Liver (tissue), 9 donors: Measurements from ENCODE around the gene TRPM8. TPM values are rescaled to one million over a fixed set of nuclear protein-coding genes. Genes with fewer than 3 reads are reported as not detected.
A peak's percentile ranks its signal among the peaks of the same experiment; 100 is the strongest.

Experiments used
- DNase-seq: peaks from one replicate; pipeline ENCODE4 v3.0.0-alpha.2; 2017; ENCODE audit warnings: low spot score
- H3K27ac ChIP-seq, 2 donors: one replicate each; pipeline ENCODE4 v1.7.0; 2013; ENCODE audit warnings: inconsistent platforms in 2 of 2, low read length in 2 of 2, control low read depth in 1 of 2, low read depth in 1 of 2, mild to moderate bottlenecking in 1 of 2
- H3K27me3 ChIP-seq, 4 donors: one replicate each; pipeline versions ENCODE4 v1.6.1 to v1.7.0; 2013; ENCODE audit warnings: low read length in 3 of 4, inconsistent platforms in 1 of 4, mild to moderate bottlenecking in 1 of 4, moderate library complexity in 1 of 4; ENCODE audit not compliant: control insufficient read depth in 4 of 4, insufficient read depth in 4 of 4
- H3K36me3 ChIP-seq, 4 donors: one replicate each; pipeline versions ENCODE4 v1.6.1 to v1.7.0; 2013; ENCODE audit warnings: low read length in 3 of 4, mild to moderate bottlenecking in 3 of 4, low read depth in 1 of 4, moderate library complexity in 1 of 4; ENCODE audit not compliant: control insufficient read depth in 4 of 4, insufficient read depth in 3 of 4
- H3K4me1 ChIP-seq, 4 donors: one replicate each; pipeline versions ENCODE4 v1.6.1 to v1.7.0; 2013; ENCODE audit warnings: low read length in 3 of 4, mild to moderate bottlenecking in 3 of 4, moderate library complexity in 1 of 4; ENCODE audit not compliant: control insufficient read depth in 4 of 4, insufficient read depth in 4 of 4
- H3K4me3 ChIP-seq, 3 donors: one replicate each; pipeline versions ENCODE4 v1.6.1 to v1.7.0; 2013; ENCODE audit warnings: low read length in 3 of 3, control low read depth in 1 of 3, low read depth in 1 of 3, mild to moderate bottlenecking in 1 of 3
- H3K9ac ChIP-seq, 2 donors: one replicate each; pipeline ENCODE4 v1.7.0; 2013; ENCODE audit warnings: low read length in 2 of 2, mild to moderate bottlenecking in 2 of 2, moderate library complexity in 2 of 2, control low read depth in 1 of 2, low read depth in 1 of 2
- H3K9me3 ChIP-seq, 4 donors: one replicate each; pipeline versions ENCODE4 v1.6.1 to v1.7.0; 2013; ENCODE audit warnings: low read length in 3 of 4; ENCODE audit not compliant: control insufficient read depth in 4 of 4
- EGR1 ChIP-seq, 2 donors: IDR thresholded peaks; 2 replicates each; pipeline ENCODE4 v1.6.1; 2016 to 2018; ENCODE audit warnings: antibody characterized with exemption in 2 of 2, low read depth in 2 of 2
- FOXA1 ChIP-seq: IDR thresholded peaks from 2 replicates; pipeline ENCODE4 v1.6.1; 2016; ENCODE audit warnings: antibody characterized with exemption
- GABPA ChIP-seq, 2 donors: IDR thresholded peaks in 1 of 2; conservative IDR thresholded peaks in 1 of 2; 2 replicates each; pipeline ENCODE4 v1.6.1; 2016; ENCODE audit warnings: antibody characterized with exemption in 2 of 2, mild to moderate bottlenecking in 1 of 2, moderate library complexity in 1 of 2
- HNF4A ChIP-seq, 2 donors: conservative IDR thresholded peaks; 2 replicates each; pipeline ENCODE4 v1.6.1; 2016; ENCODE audit warnings: antibody characterized with exemption in 2 of 2, mild to moderate bottlenecking in 2 of 2
- JUND ChIP-seq, 2 donors: IDR thresholded peaks; 2 replicates each; pipeline ENCODE4 v1.6.1; 2016; ENCODE audit warnings: antibody characterized with exemption in 2 of 2
- RAD21 ChIP-seq, 2 donors: IDR thresholded peaks; 2 replicates each; pipeline ENCODE4 v1.6.1; 2016; ENCODE audit warnings: antibody characterized with exemption in 2 of 2, mild to moderate bottlenecking in 2 of 2
- RXRA ChIP-seq, 2 donors: IDR thresholded peaks; 2 replicates each; pipeline ENCODE4 v1.6.1; 2017 to 2018; ENCODE audit warnings: antibody characterized with exemption in 2 of 2, mild to moderate bottlenecking in 1 of 2
- SP1 ChIP-seq: IDR thresholded peaks from 2 replicates; pipeline ENCODE4 v1.6.1; 2018; ENCODE audit warnings: antibody characterized with exemption, mild to moderate bottlenecking
- TAF1 ChIP-seq: conservative IDR thresholded peaks from 2 replicates; pipeline ENCODE4 v1.6.1; 2016; ENCODE audit warnings: antibody characterized with exemption, mild to moderate bottlenecking
- YY1 ChIP-seq: IDR thresholded peaks from 2 replicates; pipeline ENCODE4 v1.6.1; 2016; ENCODE audit warnings: antibody characterized with exemption, mild to moderate bottlenecking
- WGBS: extraction: QIAGEN DNeasy Blood & Tissue Kit; methylation state at CpG from one replicate; pipeline ENCODE4 v1.1.7; 2013; 5-methylcytosine and 5-hydroxymethylcytosine counted together
- polyA plus RNA-seq, 2 donors: library from polyadenylated mRNA; stranded (reverse) in 1 of 2; unstranded in 1 of 2; fragments of 200-250 nt in 1 of 2; fragments of >200 nt in 1 of 2; fragmentation: Nextera tagmentation in 1 of 2; extraction: Ambion mirVana in 1 of 2; gene quantifications; one replicate each; pipeline versions ENCODE4 v1.2.1 to v1.2.3, GENCODE V29; 2013 to 2015
- total RNA-seq, 2 donors: library from RNA; depleted of rRNA; stranded (reverse); fragments of >200 nt; gene quantifications; one replicate each; pipeline ENCODE4 v1.2.3, GENCODE V29; 2014
- TF ChIP-seq, protein P1 (sequence below): IDR thresholded peaks from 2 replicates; pipeline ENCODE4 v1.6.1; 2016; ENCODE audit warnings: antibody characterized with exemption
- TF ChIP-seq, protein P2 (sequence below): IDR thresholded peaks from 2 replicates; pipeline ENCODE4 v1.6.1; 2016; ENCODE audit warnings: antibody characterized with exemption
- TF ChIP-seq, protein P3 (sequence below): fragments of 150-350 bp; IDR thresholded peaks from 2 replicates; pipeline ENCODE4 v1.5.1; 2017; ENCODE audit warnings: improper control_type of control experiment, low read depth, low read length; ENCODE audit not compliant: missing input control
- TF ChIP-seq, protein P4 (sequence below): IDR thresholded peaks from 2 replicates; pipeline ENCODE4 v1.6.1; 2016; ENCODE audit warnings: antibody characterized with exemption
- TF ChIP-seq, protein P5 (sequence below): IDR thresholded peaks from 2 replicates; pipeline ENCODE4 v1.6.1; 2016; ENCODE audit warnings: antibody characterized with exemption, mild to moderate bottlenecking
- donor health status: healthy.
- donor health status: healthy.
- donor health status: healthy.
- donor health status: healthy.
- donor health status: healthy.

TRPM8 gene
- total and polyA plus RNA-seq, 4 donors: 1.1 to 79.2 (median 33.2) TPM

GRCh38 chr2:233981574-233982420 lies 64.6 kb downstream of the TRPM8 start:
- peak; percentile 55 to 84 for TF ChIP-seq JUND (IDR thresholded peaks at IDR 0.05)
- TF ChIP-seq, protein P1, sequence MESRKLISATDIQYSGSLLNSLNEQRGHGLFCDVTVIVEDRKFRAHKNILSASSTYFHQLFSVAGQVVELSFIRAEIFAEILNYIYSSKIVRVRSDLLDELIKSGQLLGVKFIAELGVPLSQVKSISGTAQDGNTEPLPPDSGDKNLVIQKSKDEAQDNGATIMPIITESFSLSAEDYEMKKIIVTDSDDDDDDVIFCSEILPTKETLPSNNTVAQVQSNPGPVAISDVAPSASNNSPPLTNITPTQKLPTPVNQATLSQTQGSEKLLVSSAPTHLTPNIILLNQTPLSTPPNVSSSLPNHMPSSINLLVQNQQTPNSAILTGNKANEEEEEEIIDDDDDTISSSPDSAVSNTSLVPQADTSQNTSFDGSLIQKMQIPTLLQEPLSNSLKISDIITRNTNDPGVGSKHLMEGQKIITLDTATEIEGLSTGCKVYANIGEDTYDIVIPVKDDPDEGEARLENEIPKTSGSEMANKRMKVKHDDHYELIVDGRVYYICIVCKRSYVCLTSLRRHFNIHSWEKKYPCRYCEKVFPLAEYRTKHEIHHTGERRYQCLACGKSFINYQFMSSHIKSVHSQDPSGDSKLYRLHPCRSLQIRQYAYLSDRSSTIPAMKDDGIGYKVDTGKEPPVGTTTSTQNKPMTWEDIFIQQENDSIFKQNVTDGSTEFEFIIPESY: peak; percentile 60
- TF ChIP-seq FOXA1: no peak
- TF ChIP-seq GABPA (IDR thresholded peaks at IDR 0.05 in 1 of 2, conservative IDR thresholded peaks at IDR 0.05 in 1 of 2): no peak
- TF ChIP-seq, protein P2, sequence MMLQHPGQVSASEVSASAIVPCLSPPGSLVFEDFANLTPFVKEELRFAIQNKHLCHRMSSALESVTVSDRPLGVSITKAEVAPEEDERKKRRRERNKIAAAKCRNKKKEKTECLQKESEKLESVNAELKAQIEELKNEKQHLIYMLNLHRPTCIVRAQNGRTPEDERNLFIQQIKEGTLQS: peak; percentile 80
- TF ChIP-seq TAF1: no peak
- peak; percentile 87 for TF ChIP-seq RXRA (IDR thresholded peaks at IDR 0.05)
- peak; percentile 90 for TF ChIP-seq YY1
- peak; percentile 39 to 56 for TF ChIP-seq RAD21 (IDR thresholded peaks at IDR 0.05)
- TF ChIP-seq, protein P3, sequence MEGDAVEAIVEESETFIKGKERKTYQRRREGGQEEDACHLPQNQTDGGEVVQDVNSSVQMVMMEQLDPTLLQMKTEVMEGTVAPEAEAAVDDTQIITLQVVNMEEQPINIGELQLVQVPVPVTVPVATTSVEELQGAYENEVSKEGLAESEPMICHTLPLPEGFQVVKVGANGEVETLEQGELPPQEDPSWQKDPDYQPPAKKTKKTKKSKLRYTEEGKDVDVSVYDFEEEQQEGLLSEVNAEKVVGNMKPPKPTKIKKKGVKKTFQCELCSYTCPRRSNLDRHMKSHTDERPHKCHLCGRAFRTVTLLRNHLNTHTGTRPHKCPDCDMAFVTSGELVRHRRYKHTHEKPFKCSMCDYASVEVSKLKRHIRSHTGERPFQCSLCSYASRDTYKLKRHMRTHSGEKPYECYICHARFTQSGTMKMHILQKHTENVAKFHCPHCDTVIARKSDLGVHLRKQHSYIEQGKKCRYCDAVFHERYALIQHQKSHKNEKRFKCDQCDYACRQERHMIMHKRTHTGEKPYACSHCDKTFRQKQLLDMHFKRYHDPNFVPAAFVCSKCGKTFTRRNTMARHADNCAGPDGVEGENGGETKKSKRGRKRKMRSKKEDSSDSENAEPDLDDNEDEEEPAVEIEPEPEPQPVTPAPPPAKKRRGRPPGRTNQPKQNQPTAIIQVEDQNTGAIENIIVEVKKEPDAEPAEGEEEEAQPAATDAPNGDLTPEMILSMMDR: peak; percentile 23
- TF ChIP-seq, protein P4, sequence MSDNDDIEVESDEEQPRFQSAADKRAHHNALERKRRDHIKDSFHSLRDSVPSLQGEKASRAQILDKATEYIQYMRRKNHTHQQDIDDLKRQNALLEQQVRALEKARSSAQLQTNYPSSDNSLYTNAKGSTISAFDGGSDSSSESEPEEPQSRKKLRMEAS: peak; percentile 63
- TF ChIP-seq, protein P5, sequence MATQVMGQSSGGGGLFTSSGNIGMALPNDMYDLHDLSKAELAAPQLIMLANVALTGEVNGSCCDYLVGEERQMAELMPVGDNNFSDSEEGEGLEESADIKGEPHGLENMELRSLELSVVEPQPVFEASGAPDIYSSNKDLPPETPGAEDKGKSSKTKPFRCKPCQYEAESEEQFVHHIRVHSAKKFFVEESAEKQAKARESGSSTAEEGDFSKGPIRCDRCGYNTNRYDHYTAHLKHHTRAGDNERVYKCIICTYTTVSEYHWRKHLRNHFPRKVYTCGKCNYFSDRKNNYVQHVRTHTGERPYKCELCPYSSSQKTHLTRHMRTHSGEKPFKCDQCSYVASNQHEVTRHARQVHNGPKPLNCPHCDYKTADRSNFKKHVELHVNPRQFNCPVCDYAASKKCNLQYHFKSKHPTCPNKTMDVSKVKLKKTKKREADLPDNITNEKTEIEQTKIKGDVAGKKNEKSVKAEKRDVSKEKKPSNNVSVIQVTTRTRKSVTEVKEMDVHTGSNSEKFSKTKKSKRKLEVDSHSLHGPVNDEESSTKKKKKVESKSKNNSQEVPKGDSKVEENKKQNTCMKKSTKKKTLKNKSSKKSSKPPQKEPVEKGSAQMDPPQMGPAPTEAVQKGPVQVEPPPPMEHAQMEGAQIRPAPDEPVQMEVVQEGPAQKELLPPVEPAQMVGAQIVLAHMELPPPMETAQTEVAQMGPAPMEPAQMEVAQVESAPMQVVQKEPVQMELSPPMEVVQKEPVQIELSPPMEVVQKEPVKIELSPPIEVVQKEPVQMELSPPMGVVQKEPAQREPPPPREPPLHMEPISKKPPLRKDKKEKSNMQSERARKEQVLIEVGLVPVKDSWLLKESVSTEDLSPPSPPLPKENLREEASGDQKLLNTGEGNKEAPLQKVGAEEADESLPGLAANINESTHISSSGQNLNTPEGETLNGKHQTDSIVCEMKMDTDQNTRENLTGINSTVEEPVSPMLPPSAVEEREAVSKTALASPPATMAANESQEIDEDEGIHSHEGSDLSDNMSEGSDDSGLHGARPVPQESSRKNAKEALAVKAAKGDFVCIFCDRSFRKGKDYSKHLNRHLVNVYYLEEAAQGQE: peak; percentile 43
- TF ChIP-seq EGR1 (IDR thresholded peaks at IDR 0.05; ENCODE audit: low read depth in 2 of 2): peak in 1 of 2 donors; percentile 27
- TF ChIP-seq HNF4A (conservative IDR thresholded peaks at IDR 0.05): peak; percentile 79 to 86
- peak; percentile 61 for TF ChIP-seq SP1
- H3K9ac ChIP-seq: peak overlapping the region in 1 of 2 donors; percentile 36
- H3K4me1 ChIP-seq: peaks cover 0 to 42% (median 14%) of the 10 kb centered on the region in 4 donors
- H3K9me3 ChIP-seq: no peaks in the 10 kb centered on the region
- H3K36me3 ChIP-seq: peaks cover 0 to 12% (median 8%) of the 10 kb centered on the region in 4 donors
- no peaks in the 10 kb centered on the region for H3K27me3 ChIP-seq
- peak overlapping the region; percentile 58 to 84 (median 67) for H3K4me3 ChIP-seq
- DNase-seq: no peak
- peak overlapping the region; percentile 80 to 95 for H3K27ac ChIP-seq
- 35% methylated on average over 9 of the region's 9 CpGs for WGBS
